DOHH2 (cell line): ENCODE results near the gene JMJD8.

Experiments used
- H3F3A ChIP-seq: fragments of 200-600 bp; sonication (generic), shearing (Covaris generic); 2 replicates; pipeline ENCODE4 v1.6.0; 2016; ENCODE audit warnings: antibody characterized with exemption, mild to moderate bottlenecking; ENCODE audit not compliant: control insufficient read depth, insufficient read depth
- H3K27ac ChIP-seq: fragments of 200-600 bp; sonication (generic); 2 replicates; pipeline ENCODE4 v1.5.1; 2014; ENCODE audit warnings: low read depth, mild to moderate bottlenecking, low read length, moderate library complexity
- H3K27me3 ChIP-seq: fragments of 200-600 bp; sonication (generic); 2 replicates; pipeline ENCODE4 v1.6.1; 2014; ENCODE audit warnings: mild to moderate bottlenecking, low read length, mixed read lengths; ENCODE audit not compliant: control insufficient read depth
- H3K36me3 ChIP-seq: fragments of 200-600 bp; sonication (generic); 2 replicates; pipeline ENCODE4 v1.6.1; 2014; ENCODE audit warnings: mild to moderate bottlenecking, low read length, moderate library complexity, mixed read lengths; ENCODE audit not compliant: control insufficient read depth
- H3K4me1 ChIP-seq: fragments of 200-600 bp; sonication (generic); 2 replicates; pipeline ENCODE4 v1.6.1; 2014; ENCODE audit warnings: mild to moderate bottlenecking, low read length, mixed read lengths; ENCODE audit not compliant: control insufficient read depth
- H3K4me2 ChIP-seq: fragments of 200-600 bp; sonication (generic); 2 replicates; pipeline ENCODE4 v1.6.0; 2014; ENCODE audit warnings: mild to moderate bottlenecking, low read length, moderate library complexity
- H3K4me3 ChIP-seq: fragments of 200-600 bp; sonication (generic); 2 replicates; pipeline ENCODE4 v1.5.1; 2014; ENCODE audit warnings: mild to moderate bottlenecking, low read length, mixed read lengths
- H3K79me2 ChIP-seq: fragments of 200-600 bp; sonication (generic); 2 replicates; pipeline ENCODE4 v1.6.1; 2014; ENCODE audit warnings: mild to moderate bottlenecking, low read length, mixed read lengths; ENCODE audit not compliant: control insufficient read depth
- H3K9me2 ChIP-seq: fragments of 200-600 bp; sonication (generic); replicated peaks from 2 replicates; pipeline ENCODE4 v1.6.1; 2014; ENCODE audit warnings: mild to moderate bottlenecking, low read length, mixed read lengths; ENCODE audit not compliant: control insufficient read depth
- H3K9me3 ChIP-seq: fragments of 200-600 bp; sonication (generic); 2 replicates; pipeline ENCODE4 v1.6.1; 2014; ENCODE audit warnings: antibody characterized with exemption, low read length, mixed read lengths; ENCODE audit not compliant: control insufficient read depth, insufficient read depth
- H4K20me1 ChIP-seq: fragments of 200-600 bp; sonication (generic); 2 replicates; pipeline ENCODE4 v1.6.0; 2014; ENCODE audit warnings: low read depth, mild to moderate bottlenecking, antibody characterized with exemption, low read length, moderate library complexity; ENCODE audit not compliant: control insufficient read depth, insufficient read depth
- EZH2phosphoT487 ChIP-seq: fragments of 200-600 bp; sonication (generic); IDR thresholded peaks from 2 replicates; pipeline ENCODE4 v1.6.1; 2017; ENCODE audit warnings: borderline replicate concordance, mild to moderate bottlenecking, antibody characterized with exemption, low read length, moderate library complexity, mixed read lengths
- TF ChIP-seq, protein P1 (sequence below): fragments of 200-600 bp; sonication (generic); IDR thresholded peaks from one replicate; pipeline ENCODE4 v1.5.1; 2014; ENCODE audit warnings: antibody characterized with exemption, mild to moderate bottlenecking, low read depth, low read length; ENCODE audit not compliant: poor library complexity, severe bottlenecking

JMJD8 gene

DNA sequence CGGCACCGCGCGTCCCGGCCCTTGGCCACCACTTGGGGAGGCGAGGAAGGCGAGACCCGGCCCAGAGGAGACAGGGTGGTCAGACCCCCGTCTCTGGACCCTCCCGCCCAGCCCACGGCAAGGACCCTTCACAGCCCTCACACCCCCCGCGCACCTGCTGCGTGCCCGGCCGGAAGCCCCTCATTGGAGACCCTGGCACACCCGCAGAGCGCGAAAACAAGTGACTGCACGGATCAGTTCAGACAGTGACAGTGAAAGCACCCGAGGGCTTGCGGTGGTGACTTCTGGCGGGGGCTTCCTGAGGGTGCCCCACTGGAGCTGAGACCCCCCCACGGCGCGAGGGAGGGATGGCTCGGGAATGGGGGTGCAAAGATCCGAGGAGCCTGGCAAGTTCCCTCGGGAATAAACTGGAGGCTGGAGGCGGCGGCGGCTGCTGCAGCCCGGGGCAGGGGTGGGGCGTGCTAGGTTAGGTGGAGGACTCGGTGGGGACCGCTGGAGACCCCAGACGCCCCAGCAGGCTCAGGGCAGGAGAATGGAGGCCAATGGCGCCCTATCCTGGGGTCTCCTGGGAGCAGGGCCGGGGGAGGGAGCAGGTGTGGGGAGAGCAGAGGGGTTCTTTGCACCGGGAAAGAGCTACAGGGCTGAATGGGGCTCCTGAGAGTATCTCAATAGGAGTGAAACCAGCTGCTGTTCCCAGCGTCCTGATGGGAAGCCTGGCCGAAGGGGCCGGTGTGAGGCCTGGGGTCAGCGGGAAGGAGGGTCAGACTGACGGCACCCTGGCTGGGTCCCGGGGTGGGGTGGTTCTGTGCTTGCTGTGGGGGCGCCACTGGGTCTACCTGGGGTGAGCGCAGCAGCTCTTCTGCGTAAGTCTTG is 22.3 kb upstream of the JMJD8 start:
- no peaks in the 10 kb centered on the region for H3K9me3 ChIP-seq
- no peaks in the 10 kb centered on the region for H3K9me2 ChIP-seq
- no peaks in the 10 kb centered on the region for H3K79me2 ChIP-seq
- H3K4me2 ChIP-seq: no peak overlapping the region
- H3K4me1 ChIP-seq: peaks cover 1% of the 10 kb centered on the region; the same call in 1 of the 2 replicates
- TF ChIP-seq EZH2phosphoT487: no peak
- TF ChIP-seq, protein P1, sequence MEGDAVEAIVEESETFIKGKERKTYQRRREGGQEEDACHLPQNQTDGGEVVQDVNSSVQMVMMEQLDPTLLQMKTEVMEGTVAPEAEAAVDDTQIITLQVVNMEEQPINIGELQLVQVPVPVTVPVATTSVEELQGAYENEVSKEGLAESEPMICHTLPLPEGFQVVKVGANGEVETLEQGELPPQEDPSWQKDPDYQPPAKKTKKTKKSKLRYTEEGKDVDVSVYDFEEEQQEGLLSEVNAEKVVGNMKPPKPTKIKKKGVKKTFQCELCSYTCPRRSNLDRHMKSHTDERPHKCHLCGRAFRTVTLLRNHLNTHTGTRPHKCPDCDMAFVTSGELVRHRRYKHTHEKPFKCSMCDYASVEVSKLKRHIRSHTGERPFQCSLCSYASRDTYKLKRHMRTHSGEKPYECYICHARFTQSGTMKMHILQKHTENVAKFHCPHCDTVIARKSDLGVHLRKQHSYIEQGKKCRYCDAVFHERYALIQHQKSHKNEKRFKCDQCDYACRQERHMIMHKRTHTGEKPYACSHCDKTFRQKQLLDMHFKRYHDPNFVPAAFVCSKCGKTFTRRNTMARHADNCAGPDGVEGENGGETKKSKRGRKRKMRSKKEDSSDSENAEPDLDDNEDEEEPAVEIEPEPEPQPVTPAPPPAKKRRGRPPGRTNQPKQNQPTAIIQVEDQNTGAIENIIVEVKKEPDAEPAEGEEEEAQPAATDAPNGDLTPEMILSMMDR: no peak
- no peaks in the 10 kb centered on the region for H3K36me3 ChIP-seq
- 0 out of 2 replicates have a peak, but pooled peaks cover 3% of the 10 kb centered on the region for H4K20me1 ChIP-seq
- peaks cover 71% of the 10 kb centered on the region for H3K27me3 ChIP-seq
- H3F3A ChIP-seq: no peaks in the 10 kb centered on the region
- no peak overlapping the region for H3K27ac ChIP-seq
- no peak overlapping the region for H3K4me3 ChIP-seq

DNA sequence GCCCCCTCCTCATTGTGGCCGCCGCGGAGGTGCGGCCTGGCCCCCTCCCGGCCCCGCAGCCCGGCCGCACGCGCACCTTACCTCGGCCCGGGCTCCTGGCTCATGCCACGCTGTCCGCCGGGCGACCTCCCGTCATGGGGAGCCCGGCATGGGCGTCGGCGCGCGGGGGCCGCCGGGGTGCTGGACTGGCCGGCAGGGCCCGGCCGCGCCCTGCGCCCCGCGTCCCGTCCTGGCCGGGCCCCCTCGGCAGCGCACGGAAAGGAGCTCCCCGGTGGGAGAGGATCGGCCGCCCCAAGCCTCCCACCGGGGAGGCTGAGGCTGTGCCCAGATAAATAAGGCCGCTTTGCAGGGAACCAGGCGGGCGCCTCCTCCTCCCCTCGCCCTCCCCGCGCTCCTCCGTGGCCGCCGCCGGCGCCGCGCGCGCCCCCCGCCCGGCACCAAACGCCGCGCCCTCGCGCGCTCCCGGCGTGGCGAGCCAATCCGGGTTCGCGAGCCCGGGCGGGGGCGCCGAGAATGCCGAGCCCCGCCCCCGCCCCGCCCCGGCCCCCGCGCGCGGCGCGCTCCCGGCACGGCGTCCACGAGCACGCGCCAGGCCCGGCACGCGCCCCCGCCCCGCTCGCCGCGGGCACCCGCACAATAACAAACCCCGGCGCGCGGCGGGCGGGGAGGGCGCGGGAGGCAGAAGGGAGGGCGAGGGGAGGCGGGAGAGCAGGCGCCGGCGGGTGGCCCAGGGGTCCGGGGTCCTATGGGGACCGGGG is 21.5 kb upstream of the JMJD8 start, which contains the start of gene FBXL16:
Gene FBXL16 (minus strand): TSS at position 371 of the 758 bp plus-strand sequence. CDS start 8,396 bp downstream, outside the sequence.
- Histone ChIP-seq H3K4me1 (no peaks in the 10 kb centered on the region), H3K4me3 (no peak within 1 kb of the TSS), H3K36me3 (no peaks in the 10 kb centered on the region), H4K20me1 (no peaks in the 10 kb centered on the region), H3F3A (no peaks in the 10 kb centered on the region), H3K27me3 (peaks cover 71% of the 10 kb centered on the region), H3K79me2 (no peaks in the 10 kb centered on the region), H3K9me2 (no peaks in the 10 kb centered on the region), H3K27ac (no peak within 1 kb of the TSS), H3K9me3 (no peaks in the 10 kb centered on the region), H3K4me2 (no peak within 1 kb of the TSS)
- TF ChIP-seq, protein P1: no peak
- TF ChIP-seq EZH2phosphoT487: no peak

DNA sequence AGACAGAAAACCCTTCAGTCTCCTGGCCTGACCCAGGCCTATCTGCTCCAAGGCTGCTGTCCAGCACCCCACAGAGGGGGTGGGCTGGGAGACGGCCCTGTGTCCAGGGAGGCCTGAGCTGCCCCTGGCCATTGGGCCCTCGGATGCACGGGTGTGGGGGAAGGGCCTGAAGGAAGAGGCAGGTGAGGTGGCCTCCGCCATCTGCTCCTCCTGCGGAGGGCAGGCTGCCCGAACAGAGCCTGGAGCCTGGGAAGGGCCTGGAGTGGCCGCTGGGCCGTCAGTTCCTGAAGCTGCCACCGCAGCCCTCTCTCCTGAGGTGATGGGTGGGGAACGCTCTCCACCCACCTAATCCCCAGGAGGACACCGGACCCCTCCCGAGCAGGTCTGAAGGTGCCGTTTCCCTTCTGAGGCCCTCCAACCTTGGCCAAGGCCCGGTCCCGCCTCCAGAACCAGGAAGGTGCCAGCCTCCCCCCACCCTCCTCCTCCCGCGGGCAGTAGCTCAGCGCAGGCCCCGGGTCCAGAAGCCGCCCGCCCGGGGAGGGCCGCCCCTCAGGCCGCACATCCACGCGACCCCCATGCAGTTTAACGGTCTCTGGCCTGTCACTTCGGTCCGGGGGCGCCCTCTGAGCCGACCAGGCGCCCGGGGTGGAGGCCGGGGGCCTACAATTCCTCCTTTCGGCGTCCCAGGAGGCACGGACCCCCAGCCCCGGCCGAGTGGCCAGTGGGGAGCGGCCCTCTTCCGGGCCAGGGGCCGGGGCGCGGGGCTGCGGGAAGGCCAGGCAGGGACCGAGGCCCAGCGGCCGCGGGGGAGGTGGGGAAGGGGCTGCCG is 20.6 kb upstream of the JMJD8 start:
- no peak overlapping the region for H3K27ac ChIP-seq
- H3K4me2 ChIP-seq: no peak overlapping the region
- no peaks in the 10 kb centered on the region for H3F3A ChIP-seq
- no peak overlapping the region for H3K4me3 ChIP-seq
- H3K27me3 ChIP-seq: peaks cover 71% of the 10 kb centered on the region
- no peaks in the 10 kb centered on the region for H3K36me3 ChIP-seq
- H3K79me2 ChIP-seq: no peaks in the 10 kb centered on the region
- H3K4me1 ChIP-seq: no peaks in the 10 kb centered on the region
- no peaks in the 10 kb centered on the region for H3K9me3 ChIP-seq
- H4K20me1 ChIP-seq: no peaks in the 10 kb centered on the region
- TF ChIP-seq, protein P1: no peak
- TF ChIP-seq EZH2phosphoT487: no peak
- H3K9me2 ChIP-seq: no peaks in the 10 kb centered on the region
